ENCODE results near the gene MYH11.
A peak's percentile ranks its signal among the peaks of the same experiment; 100 is the strongest.

Gene MYH11

DNA sequence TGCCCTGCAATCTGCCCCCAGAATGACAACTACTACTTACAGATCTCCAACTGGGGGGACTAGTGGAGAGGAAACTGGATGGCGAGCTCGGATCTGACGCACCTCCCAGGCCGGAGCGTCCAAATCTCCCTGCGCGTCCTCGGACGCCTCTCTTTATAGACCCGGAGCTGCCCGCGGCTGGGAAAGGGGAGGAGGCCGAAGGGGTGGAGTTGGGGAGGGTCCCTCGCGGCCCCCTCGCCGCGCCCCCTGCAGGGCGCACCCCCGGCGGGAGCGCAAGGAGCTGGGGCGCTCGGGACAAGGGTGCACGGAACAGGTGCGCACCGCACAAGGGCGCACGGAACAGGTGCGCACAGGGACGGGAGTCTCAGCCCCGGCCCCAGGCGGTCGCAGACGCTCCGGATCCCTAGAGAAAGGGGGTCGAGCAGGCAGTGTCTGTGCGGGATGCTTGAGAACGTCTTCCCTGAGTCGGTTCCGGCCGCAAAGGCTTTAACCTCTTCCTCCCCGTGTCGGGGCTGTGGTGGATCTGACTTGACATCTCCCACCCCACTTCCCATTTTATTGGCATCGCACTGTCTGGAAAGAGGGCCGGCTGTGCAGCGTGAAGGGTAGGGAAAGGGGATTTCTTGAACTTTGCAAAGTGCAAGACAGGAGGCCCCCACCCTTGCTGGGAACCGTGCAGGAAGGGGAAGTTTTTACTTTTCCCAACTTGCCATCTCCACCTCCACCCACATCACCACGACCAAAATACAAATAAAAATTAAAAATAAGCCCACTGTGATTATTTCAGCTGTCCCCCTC, at the start of gene MYH11:
Gene MYH11 (minus strand): TSS at position 128 of the 798 bp plus-strand sequence. CDS start 18,776 bp downstream, outside the sequence.
- ChIA-PET POLR2A (no interaction called here), CTCF (interaction anchor here (1.0 to 3.9 kb wide), 3 partner anchors 16 to 97 kb away, joined by 3 to 26 read pairs (median 3); no protein-coding TSS in a partner anchor)
- DNase-seq (ENCODE audit: low read depth, low spot score), result no peak
- peak within 1 kb of the TSS; percentile 57 for H3K4me3 ChIP-seq (ENCODE audit: low read depth, low read length)
- TF ChIP-seq, protein P1, sequence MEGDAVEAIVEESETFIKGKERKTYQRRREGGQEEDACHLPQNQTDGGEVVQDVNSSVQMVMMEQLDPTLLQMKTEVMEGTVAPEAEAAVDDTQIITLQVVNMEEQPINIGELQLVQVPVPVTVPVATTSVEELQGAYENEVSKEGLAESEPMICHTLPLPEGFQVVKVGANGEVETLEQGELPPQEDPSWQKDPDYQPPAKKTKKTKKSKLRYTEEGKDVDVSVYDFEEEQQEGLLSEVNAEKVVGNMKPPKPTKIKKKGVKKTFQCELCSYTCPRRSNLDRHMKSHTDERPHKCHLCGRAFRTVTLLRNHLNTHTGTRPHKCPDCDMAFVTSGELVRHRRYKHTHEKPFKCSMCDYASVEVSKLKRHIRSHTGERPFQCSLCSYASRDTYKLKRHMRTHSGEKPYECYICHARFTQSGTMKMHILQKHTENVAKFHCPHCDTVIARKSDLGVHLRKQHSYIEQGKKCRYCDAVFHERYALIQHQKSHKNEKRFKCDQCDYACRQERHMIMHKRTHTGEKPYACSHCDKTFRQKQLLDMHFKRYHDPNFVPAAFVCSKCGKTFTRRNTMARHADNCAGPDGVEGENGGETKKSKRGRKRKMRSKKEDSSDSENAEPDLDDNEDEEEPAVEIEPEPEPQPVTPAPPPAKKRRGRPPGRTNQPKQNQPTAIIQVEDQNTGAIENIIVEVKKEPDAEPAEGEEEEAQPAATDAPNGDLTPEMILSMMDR (IDR thresholded peaks at IDR 0.05; ENCODE audit: insufficient read depth, low read length, missing control alignments), result no peak

DNA sequence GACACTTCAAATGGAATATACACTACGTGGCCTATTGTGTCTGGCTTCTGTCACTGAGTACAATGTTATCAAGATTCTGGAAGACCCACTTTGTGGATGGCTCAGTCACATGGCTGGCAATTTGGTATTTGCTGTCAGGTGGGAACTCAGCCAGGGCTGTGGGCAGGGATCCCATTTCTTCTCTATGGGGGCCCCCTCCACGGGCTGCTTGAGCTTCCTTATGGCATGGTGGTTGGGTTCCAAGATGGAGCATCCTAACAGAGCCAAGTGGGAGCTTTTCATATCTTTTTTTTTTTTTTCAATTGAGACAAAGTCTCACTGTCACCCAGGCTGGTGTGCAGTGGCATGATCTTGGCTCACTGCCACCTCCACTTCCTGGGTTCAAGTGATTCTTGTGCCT, 49.6 kb upstream of the MYH11 start:
- DNase-seq (ENCODE audit: low read depth, low spot score), result no peak
- ChIA-PET POLR2A (no interaction called here), CTCF (interaction anchor here (1.2 kb wide), 1 partner anchor 32 kb away, joined by 4 read pairs; no protein-coding TSS in a partner anchor)
- no peak overlapping the region for H3K4me3 ChIP-seq (ENCODE audit: low read depth, low read length)
- TF ChIP-seq, protein P1 (IDR thresholded peaks at IDR 0.05; ENCODE audit: insufficient read depth, low read length, missing control alignments), result no peak

DNA sequence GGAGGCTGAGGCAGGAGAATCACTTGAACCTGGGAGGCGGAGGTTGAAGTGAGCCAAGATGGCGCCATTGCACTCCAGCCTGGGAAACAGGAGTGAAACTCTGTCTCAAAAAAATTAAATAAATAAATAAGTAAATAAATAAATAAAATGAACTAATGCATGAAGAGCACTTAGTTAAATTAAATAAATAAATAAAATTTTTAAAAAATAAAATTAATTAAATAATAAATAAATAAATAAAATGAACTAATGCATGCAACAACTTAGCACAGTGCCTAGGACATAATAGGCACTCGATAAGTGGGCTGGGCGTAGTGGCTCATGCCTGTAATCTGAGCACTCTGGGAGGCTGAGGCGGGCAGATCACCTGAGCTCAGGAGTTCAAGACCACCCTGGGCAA, 47.1 kb upstream of the MYH11 start:
- ChIA-PET CTCF (interaction anchor here (0.8 kb wide), 1 partner anchor 186 kb away, joined by 3 read pairs; no protein-coding TSS in a partner anchor), POLR2A (no interaction called here)
- TF ChIP-seq, protein P1 (IDR thresholded peaks at IDR 0.05; ENCODE audit: insufficient read depth, low read length, missing control alignments), result no peak
- no peak for DNase-seq (ENCODE audit: low read depth, low spot score)
- H3K4me3 ChIP-seq (ENCODE audit: low read depth, low read length), result no peak overlapping the region

DNA sequence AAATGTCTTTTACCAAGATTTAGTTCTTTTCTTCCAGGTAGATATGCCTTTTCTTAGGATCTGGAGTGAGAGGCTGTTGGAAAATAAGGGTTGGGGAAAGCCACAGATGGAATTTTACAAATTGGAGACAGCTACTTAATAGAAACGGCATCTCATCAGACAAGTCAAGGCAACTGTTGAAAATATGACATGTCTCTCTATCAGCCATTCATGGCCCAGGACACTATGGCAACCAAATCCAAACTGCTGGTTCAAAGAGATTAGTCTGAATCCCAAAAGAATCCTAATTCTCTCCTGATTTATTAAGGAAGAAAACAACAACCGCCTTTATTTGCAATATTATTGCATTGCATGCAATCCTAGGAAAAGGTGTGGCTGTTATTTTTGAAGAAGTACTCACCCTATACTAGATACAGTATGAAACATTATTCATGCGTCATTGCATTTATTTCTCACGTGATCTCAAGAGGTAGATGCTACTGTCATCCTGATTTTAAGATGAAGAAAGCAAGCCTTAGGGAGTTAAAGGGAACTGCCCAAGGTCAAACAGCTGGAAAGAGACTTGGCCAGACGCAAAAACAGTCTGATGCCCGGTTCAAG, 44.2 kb upstream of the MYH11 start:
- TF ChIP-seq, protein P1 (IDR thresholded peaks at IDR 0.05; ENCODE audit: insufficient read depth, low read length, missing control alignments), result no peak
- DNase-seq (ENCODE audit: low read depth, low spot score), result no peak
- ChIA-PET CTCF (interaction anchor here (1.1 to 5.4 kb wide), 2 partner anchors 13 to 27 kb away, joined by 3 to 24 read pairs; partner anchors contain the start of gene CEP20), POLR2A (no interaction called here)
- H3K4me3 ChIP-seq (ENCODE audit: low read depth, low read length), result no peak overlapping the region

DNA sequence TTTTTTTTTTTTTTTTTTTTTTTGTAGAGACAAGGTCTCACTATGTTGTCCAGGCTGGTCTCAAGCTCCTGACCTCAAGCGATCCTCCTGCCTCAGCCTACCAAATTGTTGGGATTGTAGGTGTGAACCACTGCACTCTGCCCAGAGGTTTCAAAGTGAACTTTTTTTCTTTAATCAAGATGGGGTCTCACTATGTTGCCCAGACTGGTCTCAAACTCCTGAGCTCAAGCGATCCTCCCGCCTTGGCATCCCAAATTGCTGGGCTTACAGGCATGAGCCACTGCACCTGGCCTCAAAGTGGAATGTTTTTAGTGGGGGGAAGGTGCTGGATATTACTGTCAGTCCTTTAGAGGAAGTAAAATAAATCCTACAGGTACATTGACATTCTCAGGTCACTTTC, 43.5 kb upstream of the MYH11 start:
- CTCF ChIA-PET, result interaction anchor here (1.1 to 5.4 kb wide), 2 partner anchors 13 to 26 kb away, joined by 3 to 24 read pairs; partner anchors contain the start of gene CEP20
- H3K4me3 ChIP-seq (ENCODE audit: low read depth, low read length), result no peak overlapping the region
- no peak for DNase-seq (ENCODE audit: low read depth, low spot score)
- TF ChIP-seq, protein P1 (IDR thresholded peaks at IDR 0.05; ENCODE audit: insufficient read depth, low read length, missing control alignments), result no peak
- POLR2A ChIA-PET, result interaction anchor here (0.8 kb wide), 1 partner anchor 12 kb away, joined by 7 read pairs; the partner anchor contains the start of gene CEP20
